GM18907 (cell line): ENCODE data around the gene ACTR6.
A peak's percentile ranks its signal among the peaks of the same experiment; 100 is the strongest.
"Not testable (repeated sequence)": the region's sequence is repeated elsewhere in the genome, so short reads cannot be mapped to it uniquely, and the experiment has no call there.

ENCODE experiments used
- ATAC-seq: cut with Tn5 transposase; IDR thresholded peaks from one replicate; pipeline ENCODE4 v1.9.1; 2021; ENCODE audit warnings: mild to moderate bottlenecking, moderate library complexity; ENCODE audit not compliant: unreplicated experiment

Gene ACTR6

DNA sequence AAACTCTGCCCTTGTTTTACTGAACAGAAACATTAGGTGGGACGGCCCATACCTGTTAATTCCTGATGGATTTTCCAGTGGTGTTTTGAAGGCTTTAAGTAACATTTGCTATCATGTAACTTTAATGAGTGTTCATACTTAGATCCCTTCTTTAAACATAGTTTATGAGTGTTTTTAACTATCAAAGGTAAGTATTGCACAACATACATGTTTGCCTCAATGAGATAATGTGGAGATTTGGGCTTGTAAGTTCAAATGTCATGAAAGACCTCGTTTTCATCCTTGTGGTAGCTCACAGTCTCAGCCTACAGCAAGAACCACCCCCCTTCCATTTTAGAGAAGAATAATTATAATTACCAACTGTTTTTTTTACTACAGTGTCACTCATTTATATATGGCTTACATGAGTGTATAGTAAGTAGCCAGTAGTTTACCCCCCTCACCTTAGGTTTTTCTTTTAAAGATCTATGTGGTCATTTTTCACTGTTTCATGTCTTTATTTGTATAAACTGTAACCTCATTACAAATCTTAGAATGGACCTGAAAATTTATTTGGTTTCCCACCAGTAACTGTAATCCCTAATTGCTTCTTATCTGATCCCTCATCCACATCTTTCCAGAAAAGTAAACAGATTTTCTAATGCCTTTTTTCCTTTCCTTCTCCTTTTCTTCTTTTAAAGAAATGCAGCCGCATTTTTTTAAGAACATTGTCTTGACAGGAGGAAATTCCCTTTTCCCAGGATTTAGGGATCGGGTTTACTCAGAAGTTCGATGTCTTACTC lies 18.9 kb downstream of the ACTR6 start:
- ATAC-seq = no peak

GRCh38 chr12:100221523-100221922 lies 20.9 kb downstream of the ACTR6 start:
- no peak for ATAC-seq

DNA sequence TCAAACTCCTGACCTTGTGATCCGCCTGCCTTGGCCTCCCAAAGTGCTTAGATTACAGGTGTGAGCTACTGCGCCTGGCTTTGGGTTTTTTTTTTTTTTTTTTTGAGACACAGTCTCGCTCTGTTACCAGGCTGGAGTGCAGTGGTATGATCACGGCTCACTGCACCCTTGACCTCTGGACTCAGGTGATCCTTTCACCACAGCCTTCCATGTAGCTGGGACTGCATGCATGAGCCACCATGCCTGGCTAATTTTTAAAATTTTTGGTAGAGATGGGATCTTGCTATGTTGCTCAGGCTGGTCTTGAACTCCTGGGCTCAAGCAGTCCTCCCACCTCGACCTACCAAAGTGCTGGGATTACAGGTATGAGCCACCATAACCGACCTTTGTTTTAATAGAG lies 21.6 kb downstream of the ACTR6 start:
- ATAC-seq = not testable (repeated sequence)

DNA sequence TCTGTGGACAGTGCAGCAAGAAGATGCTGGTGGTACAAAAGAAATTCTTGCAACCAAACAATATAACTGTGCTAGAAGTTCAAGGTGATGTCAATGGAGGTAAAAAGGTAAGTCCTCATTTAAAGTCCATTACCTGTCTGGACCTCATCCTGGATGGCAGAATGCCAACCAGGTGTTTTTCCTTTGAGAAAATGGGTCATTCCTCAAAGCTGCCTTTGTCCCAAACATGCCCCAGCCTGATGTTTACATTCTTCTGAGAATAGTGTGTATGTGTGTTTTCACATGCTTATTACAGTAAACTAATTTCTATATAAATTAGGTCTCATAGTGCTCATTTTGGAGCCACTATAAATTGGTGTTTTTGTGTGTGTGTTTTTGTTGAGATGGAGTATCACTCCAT lies 24.9 kb downstream of the ACTR6 start:
- no peak for ATAC-seq

GRCh38 chr12:100229036-100229635 lies 28.5 kb downstream of the ACTR6 start:
- no peak for ATAC-seq

- no peak for ATAC-seq
Observed at GRCh38 chr12:100229876-100230275, 29.3 kb downstream of the ACTR6 start.

- ATAC-seq = not testable (repeated sequence)
Observed at GRCh38 chr12:100231873-100232272, 31.3 kb downstream of the ACTR6 start.

- no peak for ATAC-seq
Observed at GRCh38 chr12:100234166-100234565, 33.6 kb downstream of the ACTR6 start.

DNA sequence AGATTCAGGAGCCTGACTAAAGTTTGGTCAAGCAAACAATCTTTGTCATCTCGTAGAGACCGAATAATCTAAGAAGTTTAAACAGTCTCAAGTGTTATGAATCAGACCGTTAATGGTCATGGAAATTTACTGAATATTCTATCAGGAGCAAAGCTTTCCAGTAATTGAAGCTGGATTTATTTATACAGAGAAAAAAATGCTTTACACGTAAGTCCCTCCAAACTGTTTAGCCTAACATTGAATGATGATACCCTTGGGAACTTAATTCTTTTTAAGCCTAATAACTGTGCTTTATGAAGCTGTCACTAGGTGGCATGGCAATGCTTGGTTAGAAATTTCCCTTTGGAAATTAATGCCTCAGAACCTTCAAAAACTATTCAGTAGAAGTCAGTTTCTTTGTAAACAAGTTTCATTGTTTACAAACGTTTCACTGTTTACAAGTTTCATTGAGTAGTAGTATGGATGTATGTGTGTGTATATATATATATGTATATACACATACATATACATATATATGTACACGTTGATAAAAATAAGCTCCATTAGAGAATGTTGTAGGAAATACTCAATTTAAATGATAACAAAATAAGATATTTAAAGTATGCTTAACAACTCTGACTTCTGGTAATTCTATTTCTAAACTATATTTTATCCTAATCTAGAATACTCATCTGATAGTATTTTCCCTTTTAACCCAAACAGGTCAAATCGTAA lies 34.1 kb downstream of the ACTR6 start:
- ATAC-seq = peak; percentile 62

- ATAC-seq = no peak
Observed at GRCh38 chr12:100238801-100239200, 38.2 kb downstream of the ACTR6 start.

GRCh38 chr12:100239589-100239988 lies 39.0 kb downstream of the ACTR6 start:
- no peak for ATAC-seq

GRCh38 chr12:100243137-100243536 lies 42.5 kb downstream of the ACTR6 start:
- no peak for ATAC-seq

DNA sequence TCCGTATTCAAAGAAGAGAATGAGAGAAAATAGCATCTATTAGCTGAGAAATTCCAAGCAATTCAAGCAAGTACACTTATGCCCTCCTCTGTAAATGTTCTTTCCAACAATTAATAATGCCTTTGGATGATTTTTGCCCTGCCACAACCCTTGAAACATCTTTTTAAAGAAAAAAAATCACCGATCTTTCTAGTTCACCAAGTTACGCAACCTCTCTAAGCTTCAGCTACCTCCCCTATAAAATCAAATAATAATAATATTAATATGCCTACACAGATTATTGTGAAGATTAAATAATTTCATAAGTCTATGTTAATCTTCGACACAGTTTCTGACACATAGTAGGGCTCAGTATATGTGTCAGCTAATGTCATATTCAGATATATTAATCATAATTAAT lies 47.1 kb downstream of the ACTR6 start:
- no peak for ATAC-seq

GRCh38 chr12:100248886-100249285 lies 48.3 kb downstream of the ACTR6 start:
- ATAC-seq = no peak

DNA sequence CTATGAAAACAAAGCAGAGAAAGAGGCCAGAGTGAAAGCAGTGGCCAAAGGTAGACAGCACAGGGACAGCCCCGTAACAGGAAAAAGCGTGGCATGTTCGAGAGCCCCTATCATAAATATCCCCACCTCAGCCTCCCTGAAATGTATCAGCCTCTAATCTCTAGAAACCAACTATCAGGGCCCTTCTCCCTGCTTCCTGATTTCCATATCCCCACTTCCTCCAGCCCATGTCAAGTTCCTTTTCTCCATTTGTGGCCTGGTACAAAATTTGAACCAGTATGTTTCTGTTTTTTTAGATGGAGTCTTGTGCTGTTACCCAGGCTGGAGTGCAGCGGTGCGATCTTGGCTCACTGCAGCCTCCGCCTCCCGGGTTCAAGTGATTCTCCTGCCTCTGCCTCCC lies 49.3 kb downstream of the ACTR6 start:
- ATAC-seq = no peak

- ATAC-seq = no peak
Observed at GRCh38 chr12:100251917-100252316, 51.3 kb downstream of the ACTR6 start.

DNA sequence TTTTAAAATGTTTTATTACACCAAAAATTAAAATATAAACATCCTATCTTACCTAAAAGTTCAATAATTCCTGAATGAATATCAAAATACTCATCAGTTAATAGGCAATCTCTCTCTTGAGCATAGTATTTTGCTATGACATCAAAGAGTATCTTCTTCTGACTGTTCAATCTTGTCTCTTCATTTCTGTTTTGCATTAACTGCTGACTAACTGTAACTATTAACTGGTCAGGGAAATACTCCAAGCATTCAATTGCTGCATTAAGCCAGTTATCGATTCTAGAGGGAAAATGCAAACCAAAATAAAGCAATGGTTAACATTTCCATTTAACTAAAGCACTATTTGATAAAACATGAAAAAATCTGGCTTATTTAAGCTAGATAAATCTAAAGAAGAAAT lies 52.8 kb downstream of the ACTR6 start:
- ATAC-seq = no peak

DNA sequence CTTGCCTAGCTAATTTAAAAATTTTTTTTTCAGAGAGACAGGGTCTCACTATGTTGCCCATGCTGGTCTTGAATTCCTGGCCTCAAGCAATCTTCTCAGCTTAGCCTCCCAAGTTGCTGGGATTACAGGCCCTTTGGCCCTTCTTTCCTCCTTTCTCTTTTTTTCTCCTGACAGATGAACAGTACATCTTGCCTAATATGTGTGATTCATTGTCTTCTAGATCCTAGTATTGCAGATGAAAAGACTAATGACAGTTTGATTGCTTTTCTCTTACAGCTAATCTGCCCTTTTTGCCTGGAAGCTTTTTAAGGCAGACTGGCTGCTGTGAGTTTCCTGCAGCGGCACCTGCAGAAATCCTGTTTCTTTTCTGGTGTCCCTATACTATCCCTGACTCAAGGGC lies 54.3 kb downstream of the ACTR6 start:
- ATAC-seq = no peak

DNA sequence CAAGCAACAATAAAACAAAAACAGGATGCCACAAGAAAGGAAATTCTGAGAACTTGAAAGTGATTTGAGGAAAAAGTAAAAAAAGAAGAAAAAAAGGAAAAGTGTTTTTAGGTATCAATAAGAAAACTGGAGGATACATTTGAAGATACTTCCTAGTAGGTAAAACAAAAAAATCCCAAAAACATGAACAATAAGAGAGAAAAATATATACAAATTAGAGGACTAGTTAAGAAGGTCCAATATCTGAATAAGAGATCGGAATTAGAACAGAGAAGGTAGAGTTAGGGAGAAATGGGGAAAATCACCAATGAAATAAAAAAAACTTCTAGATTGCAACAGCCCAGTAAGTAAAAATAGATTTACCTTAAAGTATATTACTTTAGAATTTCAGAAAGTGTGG lies 57.5 kb downstream of the ACTR6 start:
- no peak for ATAC-seq

- no peak for ATAC-seq
Observed at GRCh38 chr12:100263131-100263530, 62.5 kb downstream of the ACTR6 start.

DNA sequence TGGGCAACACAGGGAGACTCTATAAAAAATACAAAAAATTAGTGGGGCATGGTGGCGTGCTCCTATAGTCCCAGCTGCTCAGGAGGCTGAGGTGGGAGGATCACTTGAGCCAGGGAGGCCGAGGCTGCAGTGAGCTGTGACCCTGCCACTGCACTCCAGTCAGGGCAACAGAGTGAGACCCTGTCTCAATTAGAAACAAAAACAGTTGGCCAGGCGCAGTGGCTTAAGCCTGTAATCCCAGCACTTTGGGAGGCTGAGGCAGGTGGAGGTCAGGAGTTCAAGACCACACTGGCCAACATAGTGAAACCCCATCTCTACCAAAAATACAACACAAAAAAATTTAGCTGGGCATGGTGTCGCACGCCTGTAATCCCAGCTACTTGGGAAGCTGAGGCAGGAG lies 64.5 kb downstream of the ACTR6 start:
- ATAC-seq = not testable (repeated sequence)
